NCI-H1694 treated with DMSO at 0.1 percent for 48 hours (cell line): ENCODE results near the gene CNRIP1.

Experiments used
- DNase-seq: peaks from one replicate; lab custom pipeline; 2025; lab: John Stamatoyannopoulos, UW

Gene CNRIP1

DNA sequence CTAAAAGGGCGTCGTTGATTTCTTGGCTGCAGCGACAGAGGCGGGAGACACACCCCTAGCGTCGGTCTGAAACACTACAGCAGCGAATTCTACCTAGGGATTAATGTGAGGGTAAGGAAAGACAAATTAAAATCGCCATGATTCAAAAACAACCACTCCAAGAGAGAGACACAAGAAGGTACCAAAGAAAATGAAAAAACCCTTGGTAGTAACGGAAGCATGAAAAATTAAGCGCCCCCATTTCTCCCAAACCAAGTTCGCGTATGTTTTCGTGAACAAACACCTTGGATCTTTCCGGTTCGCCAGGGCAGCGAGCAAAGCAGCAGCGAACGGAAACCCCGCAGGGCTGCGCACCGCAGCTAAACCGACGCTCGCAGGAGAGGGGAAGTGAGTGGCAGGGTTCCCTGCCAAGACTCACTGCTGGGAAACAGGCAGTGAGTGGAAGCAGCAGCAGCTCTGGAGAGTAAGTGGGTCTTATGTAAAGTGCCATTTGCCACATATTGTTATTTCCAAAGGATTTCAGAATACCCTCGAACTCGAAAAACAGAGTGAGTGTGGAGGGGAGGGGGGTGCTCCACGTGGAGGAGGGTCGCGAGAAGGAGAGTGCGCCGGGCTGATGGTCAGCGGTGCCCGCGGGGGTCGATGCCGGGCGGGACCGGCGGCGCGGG lies 68.4 kb downstream of the CNRIP1 start:
- DNase-seq = peak; percentile 88

DNA sequence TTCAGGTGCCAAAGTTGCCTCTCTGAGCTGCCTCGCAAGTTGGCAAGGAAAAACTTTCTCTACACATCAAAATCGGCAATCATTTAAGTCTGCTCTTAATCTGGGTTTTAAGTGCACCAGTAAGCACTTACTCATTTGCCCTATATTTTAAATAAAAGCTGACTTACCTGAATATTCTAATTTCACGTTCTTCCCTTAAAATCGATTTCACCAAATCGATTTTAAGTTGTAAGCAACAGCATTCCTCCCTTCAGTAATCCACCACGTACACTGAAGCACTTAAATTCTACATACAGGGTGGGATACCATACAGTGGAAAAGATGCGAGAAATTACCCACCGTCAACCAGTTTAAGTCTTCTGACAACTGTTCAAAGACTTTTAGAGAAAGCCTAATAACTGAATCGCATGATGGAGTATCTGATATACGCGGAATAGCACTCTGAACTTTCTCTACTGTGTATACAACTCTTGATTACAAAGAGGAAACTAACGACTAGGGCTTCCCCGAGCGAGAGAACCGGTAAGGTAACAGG lies 69.0 kb downstream of the CNRIP1 start:
- no peak for DNase-seq

- DNase-seq = no peak
These were observed 69.6 kb downstream of the CNRIP1 start for GRCh38 chr2:68250196-68250595.

GRCh38 chr2:68248806-68249205 lies 70.9 kb downstream of the CNRIP1 start:
- no peak for DNase-seq

GRCh38 chr2:68248361-68248760 lies 71.4 kb downstream of the CNRIP1 start:
- no peak for DNase-seq

DNA sequence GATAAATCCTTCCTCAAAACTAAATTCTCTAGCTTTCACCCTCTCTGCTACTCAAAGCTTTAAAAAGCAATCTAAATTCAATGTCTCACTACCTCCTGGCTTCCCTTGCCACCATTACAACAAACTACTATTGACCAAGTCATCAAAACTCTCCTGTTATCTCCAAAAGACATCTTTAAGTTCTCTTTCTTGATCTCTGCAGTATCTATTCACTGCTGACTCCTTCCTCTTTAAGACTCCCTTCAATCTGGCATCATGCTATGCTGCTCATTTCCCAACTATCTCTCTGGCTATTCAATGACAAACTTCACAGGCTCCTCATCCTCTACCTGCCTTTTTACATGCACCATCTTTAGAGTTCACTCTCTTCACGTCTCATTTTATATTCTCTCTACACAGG lies 73.4 kb downstream of the CNRIP1 start:
- no peak for DNase-seq

GRCh38 chr2:68245672-68246071 lies 74.1 kb downstream of the CNRIP1 start:
- no peak for DNase-seq

DNA sequence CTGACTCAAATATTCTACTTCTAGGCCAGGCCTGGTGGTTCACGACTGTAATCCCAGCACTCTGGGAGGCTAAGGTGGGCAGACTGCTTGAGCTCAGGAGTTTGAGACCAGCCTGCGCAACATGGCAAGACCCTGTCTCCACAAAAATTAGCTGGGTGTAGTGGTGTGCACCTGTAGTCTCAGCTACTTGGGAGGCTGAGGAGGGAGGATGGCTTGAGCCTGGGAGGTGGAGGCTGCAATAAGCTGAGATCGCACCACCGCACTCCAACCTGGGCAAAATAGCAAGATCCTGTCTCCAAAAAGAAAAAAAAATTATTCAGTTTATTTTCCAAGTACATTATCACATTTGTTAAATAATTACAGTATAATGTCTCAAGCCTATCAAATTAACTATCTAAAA lies 74.7 kb downstream of the CNRIP1 start:
- no peak for DNase-seq

DNA sequence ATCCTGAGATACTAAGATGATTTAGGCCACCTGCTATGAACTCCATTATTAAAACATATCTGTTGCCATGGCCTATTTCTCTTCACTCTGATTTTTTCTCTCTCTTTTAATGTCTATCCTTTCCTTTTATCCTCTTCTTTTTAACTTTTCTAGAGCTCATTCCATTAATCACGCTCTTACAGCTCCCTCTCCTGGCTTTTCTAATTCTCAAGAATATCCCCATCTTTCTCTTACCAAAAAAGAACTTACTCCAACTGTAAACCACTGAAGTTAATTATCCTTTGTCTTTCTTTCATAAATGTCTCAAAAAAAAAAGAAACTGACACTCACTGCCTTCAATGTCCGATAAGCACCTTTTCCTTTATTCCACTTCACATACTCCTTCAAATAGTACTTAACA lies 75.3 kb downstream of the CNRIP1 start:
- no peak for DNase-seq
